NB4 (cell line): ENCODE data around the gene ABHD3.
"Not testable (repeated sequence)": the region's sequence is repeated elsewhere in the genome, so short reads cannot be mapped to it uniquely, and the experiment has no call there.

Source experiments
- DNase-seq: peaks from one replicate; pipeline ENCODE4 v3.0.0; 2010; ENCODE audit warnings: low read depth
- H3K4me3 ChIP-seq: one replicate; pipeline ENCODE4 v1.5.1; 2011; ENCODE audit warnings: mild to moderate bottlenecking, low read depth, low read length, moderate library complexity
- CTCF ChIP-seq: IDR thresholded peaks from one replicate; pipeline ENCODE4 v1.5.1; 2012; ENCODE audit warnings: low read depth, low read length
- MAX ChIP-seq: IDR thresholded peaks from 2 replicates; pipeline ENCODE4 v1.6.1; 2011; ENCODE audit warnings: low read depth, low read length
- MYC ChIP-seq: IDR thresholded peaks from 2 replicates; pipeline ENCODE4 v1.6.1; 2011; ENCODE audit warnings: low read depth, low read length
- POLR2A ChIP-seq: IDR thresholded peaks from 2 replicates; pipeline ENCODE4 v1.6.1; 2011; ENCODE audit warnings: mild to moderate bottlenecking; ENCODE audit not compliant: insufficient read length; ENCODE audit errors: extremely low read depth

The ABHD3 gene

GRCh38 chr18:21650311-21650710 is 54.3 kb downstream of the ABHD3 start:
- H3K4me3 ChIP-seq: no peak overlapping the region
- TF ChIP-seq MYC: no peak
- no peak for DNase-seq

GRCh38 chr18:21640375-21640774 is 64.2 kb downstream of the ABHD3 start:
- DNase-seq, H3K4me3 ChIP-seq: not testable (repeated sequence)

- H3K4me3 ChIP-seq: no peak overlapping the region
- no peak for DNase-seq
- TF ChIP-seq POLR2A: no peak
- TF ChIP-seq MYC: no peak
- no peak for TF ChIP-seq CTCF
- no peak for TF ChIP-seq MAX
Observed at GRCh38 chr18:21638822-21639221, 65.8 kb downstream of the ABHD3 start.

- H3K4me3 ChIP-seq: no peak overlapping the region
- TF ChIP-seq CTCF (no peak), MYC (no peak), MAX (no peak), POLR2A (no peak)
- DNase-seq: no peak
Observed at GRCh38 chr18:21636769-21637168, 67.8 kb downstream of the ABHD3 start.

GRCh38 chr18:21634588-21635199 is 69.9 kb downstream of the ABHD3 start:
- TF ChIP-seq POLR2A: no peak
- DNase-seq: no peak

GRCh38 chr18:21632393-21632792 is 72.2 kb downstream of the ABHD3 start:
- TF ChIP-seq MAX (no peak), MYC (no peak), POLR2A (no peak), CTCF (no peak)
- H3K4me3 ChIP-seq: no peak overlapping the region
- DNase-seq: no peak

More at GRCh38 chr18:21634588-21635199, 69.9 kb downstream of the ABHD3 start:
- no peak overlapping the region for H3K4me3 ChIP-seq

- H3K4me3 ChIP-seq: no peak overlapping the region
- TF ChIP-seq POLR2A: no peak
- no peak for TF ChIP-seq CTCF
- TF ChIP-seq MAX: no peak
- TF ChIP-seq MYC: no peak
- no peak for DNase-seq
Observed at GRCh38 chr18:21629089-21629832, 75.3 kb downstream of the ABHD3 start.

- not testable (repeated sequence) for H3K4me3 ChIP-seq, DNase-seq
Observed at GRCh38 chr18:21621640-21622039, 82.9 kb downstream of the ABHD3 start.
